NCI-H2107 treated with DMSO at 0.1 percent for 48 hours (cell line): ENCODE results near the gene LIPI.
"Not testable (repeated sequence)": the region's sequence is repeated elsewhere in the genome, so short reads cannot be mapped to it uniquely, and the experiment has no call there.

Experiments used
- DNase-seq: peaks from one replicate; lab custom pipeline; 2025; ENCODE audit not compliant: unreplicated experiment; lab: John Stamatoyannopoulos, UW

The LIPI gene

DNA sequence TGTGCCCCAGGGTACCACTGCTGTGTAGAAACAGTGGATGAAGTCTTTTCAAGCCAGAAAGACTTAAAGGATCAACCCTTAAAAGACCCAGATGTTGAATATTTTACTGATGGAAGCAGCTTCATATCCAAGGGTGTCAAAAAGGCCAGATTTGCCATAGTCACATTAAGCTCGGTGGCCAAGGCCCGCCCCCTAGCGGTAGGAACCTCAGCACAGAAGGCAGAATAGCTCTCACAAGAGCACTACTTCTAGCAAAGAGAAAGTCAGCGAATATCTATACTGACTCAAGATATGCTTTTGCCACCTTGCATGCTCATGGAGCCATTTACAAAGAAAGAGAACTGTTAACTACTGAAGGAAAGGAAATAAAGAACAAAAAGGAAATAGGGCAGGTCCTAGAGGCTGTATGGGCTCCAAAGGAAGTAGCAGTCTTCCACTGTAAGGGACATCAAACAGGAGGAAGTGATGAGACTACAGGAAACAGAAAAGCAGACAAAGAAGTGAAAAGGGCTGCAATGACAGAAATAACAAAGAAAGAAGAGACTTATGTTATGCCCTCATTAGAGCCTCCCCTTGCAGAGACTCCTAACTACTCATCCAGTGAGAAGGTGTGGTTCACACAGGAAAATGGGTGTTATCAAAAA lies 90.5 kb downstream of the LIPI start:
- peak; percentile 43 for DNase-seq

DNA sequence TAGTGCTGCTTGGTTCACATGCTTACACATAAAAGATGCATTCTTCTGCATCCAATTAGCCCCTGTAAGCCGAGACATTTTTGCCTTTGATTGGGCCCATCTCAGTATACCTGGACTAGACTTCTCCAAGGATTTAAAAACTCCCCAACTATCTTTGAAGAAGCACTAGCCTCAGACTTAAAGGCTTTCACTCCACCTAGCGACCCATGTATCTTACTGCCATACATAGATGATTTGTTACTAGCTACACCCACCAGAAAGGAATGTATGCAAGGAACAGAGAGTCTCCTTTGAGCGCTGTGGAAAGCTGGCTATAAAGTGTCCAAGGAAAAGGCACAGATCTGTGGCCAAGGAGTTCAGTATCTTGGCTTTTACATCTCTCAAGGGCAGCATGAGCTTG lies 91.7 kb downstream of the LIPI start:
- no peak for DNase-seq

DNA sequence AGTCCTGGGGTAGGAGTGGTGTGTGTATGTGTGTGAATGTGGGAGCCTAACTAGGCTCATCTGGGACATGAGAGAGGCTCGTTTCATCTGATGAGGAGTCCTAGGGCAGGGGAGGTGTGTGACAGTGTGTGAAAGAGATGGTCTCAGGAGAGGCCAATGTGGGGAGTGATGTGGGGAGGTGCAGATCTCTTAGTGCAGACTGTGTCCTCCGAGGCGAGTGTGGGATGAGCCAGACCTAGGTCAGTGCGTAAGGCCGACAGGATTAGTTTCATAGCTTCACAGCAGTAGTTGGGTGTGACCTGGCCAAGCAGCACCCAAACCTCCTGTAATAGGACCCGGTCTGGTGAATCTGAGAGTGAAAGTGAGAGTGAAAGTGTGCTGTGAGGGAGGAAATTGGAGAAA lies 94.7 kb downstream of the LIPI start:
- no peak for DNase-seq

DNA sequence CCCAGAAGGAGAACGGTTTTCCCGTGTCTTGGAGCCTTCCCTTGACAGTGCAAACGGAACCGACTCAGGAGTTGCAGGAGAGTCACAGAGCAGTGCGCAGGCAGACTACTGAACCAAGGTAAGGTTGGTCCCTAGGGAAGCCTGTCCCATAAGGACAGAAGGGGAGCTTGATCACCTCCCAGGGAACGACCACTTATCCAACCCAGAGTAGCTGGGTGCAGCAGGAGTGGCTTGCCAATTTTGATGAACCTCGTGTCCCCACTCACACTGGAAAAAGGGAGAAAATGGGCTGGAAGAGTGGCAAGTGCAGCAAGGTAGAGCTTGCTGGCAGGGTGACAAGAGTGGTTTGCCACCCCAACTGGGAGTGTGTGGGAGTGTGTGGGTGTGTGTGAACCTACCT lies 95.1 kb downstream of the LIPI start:
- DNase-seq: no peak

DNA sequence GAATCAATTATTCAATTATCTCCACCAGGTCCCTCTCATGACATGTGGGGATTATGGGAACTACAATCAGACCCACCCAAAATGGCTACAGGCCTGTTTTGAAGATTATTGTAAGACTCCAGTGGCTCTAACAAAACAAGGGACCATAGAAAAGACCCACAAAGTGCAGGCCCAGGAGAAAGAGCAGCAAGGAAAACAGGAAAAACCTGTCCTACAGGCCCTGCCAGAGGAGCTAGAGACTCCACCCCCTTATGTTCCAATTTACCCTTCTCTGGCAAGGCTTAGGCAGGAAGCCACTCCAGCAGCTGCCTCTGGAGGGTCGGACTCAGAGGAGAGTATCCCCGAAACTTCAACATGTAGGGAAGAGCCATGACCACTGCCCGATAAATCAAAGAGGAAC lies 96.5 kb downstream of the LIPI start:
- DNase-seq: no peak

DNA sequence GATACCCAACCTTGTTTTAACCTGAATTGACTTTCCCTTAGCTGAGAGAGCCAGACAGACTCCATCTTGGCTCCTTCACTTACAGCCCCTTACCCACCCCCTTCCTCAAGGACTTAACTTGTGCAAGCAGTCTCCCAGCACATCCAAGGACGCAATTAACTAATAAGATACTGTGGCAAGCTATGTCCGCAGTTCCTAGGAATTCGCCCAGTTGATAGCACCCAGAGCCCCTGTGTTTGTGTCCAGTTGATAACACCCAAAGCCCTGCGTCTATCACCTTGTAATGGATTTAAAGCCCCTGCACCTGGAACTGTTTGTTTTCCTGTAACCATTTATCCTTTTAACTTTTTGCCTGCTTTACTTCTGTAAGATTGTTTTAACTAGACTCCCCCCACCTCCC lies 106.2 kb downstream of the LIPI start:
- DNase-seq: not testable (repeated sequence)

DNA sequence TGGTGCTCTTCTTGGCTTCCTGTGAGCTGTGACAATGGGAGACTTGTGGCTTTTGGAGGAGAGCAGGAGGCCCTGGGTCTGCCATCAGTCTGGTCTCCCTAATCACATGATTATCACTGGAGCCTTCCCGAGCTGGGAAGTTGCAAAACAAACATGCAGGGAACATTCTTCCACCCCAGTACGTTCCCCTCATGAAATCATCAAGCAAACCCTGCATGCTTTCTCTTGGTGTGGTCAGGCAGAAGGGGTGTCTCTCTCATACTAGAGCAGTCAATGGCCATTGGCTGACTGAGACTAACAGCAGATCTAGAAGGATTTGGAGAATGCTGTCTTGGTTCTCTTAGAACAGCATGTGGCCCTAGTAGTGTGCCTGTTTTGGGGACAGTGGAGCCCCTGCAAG lies 111.2 kb downstream of the LIPI start:
- DNase-seq: no peak

DNA sequence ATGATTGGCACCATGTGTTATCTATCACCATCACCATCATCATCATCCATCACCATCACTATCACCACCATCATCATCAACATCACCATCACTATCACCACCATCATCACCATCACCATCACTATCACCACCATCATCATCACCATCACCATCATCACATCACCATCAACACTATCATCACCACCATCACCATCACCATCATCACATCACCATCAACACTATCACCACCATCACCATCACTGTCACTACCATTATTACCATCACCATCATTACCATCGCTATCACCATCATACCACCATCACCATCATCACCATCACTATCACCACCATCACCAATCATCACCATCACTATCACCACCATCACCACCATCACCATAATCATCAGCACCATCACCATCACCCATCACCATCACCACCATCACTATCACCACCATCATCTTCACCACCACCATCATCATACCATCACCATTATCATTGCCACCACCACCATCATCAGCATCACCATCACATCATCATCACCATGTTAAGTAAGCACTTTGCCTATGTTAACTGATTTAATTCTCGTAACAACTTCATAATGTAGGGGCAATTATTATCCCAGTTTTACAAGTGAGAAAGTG lies 112.8 kb downstream of the LIPI start:
- no peak for DNase-seq

DNA sequence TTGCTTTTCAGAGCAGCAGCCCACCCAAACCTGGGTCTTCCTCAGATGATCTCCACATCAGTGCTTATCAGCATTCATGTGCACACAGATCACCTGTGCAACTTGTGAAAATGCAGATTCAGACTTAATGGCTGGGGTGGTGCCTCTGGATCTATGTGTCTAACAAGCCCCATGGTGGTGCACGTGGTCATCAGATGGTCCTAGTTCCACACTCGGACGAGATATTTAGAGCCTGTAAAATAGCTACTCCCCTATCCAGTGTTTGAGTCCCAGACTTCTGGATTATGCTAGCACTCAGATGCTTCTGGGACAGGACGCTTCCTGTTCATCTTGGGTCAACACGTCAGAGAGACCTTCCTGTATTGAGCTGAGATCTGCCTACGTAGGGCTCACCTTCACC lies 114.2 kb downstream of the LIPI start:
- no peak for DNase-seq

DNA sequence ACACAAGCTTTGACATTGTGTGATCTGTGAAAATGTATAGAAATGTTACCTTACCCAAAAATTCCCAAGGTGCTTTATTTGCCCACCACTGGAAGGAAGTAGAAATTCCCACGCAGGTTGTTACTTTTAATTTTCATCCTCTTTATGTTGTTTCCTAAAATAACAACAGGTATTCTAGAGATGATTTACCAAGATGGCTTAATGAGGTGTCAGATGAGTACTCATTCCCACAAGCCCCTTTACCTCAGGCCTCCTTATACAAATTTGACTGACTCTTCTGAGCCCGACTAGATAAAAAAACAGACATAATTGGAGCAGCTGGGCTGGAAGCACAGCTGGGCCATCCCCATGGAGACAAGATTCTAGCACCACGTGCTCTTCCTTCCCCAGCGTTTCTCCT lies 114.6 kb downstream of the LIPI start:
- no peak for DNase-seq

DNA sequence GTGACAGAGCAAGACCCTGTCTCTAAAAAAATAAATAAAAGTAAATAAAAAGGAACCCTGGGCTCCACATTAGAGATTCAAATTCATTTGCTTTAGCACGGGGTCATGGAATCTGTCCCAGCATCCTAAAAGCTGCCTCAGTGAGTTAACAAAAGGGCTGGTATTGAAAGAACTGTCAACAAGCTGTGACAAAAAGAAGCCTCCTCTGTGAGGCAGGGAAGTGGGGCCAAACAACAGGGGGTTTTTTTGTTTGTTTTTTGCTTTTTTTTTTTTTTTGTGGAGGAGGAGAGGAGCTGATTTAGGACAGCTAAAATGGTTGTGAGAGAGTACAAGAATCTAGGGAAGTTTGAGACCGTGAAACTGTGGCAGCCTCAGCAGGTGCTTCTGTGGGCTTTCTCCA lies 115.7 kb downstream of the LIPI start:
- no peak for DNase-seq

DNA sequence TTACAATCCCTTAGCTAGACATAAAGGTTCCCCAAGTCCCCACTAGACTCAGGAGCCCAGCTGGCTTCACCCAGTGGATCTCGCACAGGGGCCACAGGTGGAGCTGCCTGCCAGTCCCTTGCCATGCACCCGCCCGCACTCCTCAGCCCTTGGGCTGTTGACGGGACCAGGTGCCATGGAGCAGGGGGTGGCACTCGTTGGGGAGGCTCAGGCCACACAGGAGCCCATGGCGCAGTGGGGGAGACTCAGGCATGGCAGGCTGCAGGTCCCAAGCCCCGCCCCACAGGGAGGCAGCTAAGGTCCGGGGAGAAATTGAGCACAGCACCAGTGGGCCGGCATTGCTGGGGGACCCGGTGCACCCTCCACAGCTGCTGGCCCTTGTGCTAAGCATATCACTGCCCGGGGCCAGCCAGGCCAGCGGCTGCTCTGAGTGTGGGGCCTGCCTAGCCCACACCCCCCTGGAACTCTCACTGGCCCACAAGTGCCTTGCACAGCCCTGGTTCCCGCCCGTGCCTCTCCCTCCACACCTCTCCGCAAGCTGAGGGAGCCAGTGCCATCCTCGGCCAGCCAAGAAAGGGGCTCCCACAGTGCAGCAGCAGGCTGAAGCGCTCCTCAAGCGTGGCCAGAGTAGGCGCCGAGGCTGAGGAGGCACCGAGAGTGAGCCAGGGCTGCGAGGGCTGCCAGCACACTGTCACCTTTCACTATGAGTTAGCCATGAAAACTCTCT lies 117.8 kb downstream of the LIPI start:
- no peak for DNase-seq

DNA sequence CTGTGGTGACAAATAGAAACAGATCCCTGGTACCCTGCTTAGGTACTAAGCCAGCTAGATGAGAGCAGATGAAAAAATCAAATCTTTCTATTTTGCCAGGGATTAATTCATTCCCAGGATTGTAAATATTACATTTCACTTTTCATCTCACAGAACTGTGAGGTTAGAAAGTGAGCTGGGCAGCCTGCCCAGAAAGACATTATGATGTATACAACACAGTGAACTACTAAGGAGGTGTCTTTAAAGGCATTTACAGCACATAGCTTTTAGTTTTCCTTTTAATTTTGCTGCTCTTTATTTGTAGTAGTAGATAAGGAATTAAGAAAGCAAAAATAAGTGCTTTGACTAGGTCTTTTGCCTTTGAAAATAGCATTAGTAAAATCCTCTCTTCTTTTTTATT lies 120.6 kb downstream of the LIPI start:
- not testable (repeated sequence) for DNase-seq

DNA sequence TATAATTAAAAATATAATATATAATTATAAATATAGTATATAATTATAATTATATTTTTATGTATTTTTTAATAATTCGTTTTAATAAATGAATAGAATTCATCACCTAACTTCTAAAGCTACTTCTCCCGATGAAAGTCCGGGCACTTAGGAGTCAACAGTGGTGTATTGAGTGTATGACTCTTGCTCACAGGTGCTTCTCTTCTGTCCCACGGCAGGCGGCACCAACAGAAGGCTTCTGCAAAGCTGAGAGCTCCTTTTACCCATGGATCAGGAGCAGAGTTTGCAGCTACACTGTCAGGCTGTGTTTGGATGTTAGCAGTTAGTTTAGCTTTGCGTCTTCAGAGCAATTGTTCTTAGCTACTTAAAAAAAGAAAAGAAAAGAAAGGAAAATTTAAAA lies 122.4 kb downstream of the LIPI start:
- no peak for DNase-seq

DNA sequence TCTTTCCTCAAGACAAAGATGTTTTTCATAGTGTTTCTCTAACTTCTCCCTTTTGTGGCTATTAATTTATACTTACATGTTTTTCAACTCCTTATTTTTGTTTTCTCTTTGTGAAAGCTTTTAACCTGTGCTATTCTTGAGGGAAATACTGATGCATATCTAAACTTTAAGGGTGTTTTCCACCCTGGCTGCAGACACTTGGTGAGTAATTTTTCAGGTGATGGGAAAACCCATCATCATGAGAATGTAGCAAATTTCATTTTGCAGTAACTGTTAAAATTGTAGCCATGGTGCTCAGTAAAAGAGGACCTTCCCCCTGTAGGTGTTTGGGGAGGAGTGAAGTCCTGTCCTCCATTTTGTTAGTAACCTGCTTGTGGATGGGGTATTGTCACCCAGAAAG lies 124.2 kb downstream of the LIPI start:
- no peak for DNase-seq

DNA sequence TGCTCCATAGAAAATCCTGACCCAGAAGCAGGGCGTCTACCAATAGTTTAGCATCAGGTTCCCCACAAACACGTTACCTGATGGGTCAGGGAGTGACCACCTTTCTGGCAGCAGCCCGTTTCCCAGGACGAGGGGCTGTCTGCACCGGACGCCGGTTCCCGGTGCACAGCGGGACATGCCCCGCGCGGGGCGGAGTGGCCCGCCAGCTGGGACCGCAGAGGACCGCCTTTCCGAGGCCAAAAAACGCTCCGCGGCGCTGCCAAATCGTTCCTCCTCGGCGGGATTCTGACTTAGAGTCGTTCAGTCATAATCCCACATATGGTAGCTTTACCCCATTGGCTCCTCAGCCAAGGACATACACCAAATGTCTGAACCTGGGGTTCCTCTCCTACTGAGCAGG lies 126.1 kb downstream of the LIPI start:
- DNase-seq: no peak

DNA sequence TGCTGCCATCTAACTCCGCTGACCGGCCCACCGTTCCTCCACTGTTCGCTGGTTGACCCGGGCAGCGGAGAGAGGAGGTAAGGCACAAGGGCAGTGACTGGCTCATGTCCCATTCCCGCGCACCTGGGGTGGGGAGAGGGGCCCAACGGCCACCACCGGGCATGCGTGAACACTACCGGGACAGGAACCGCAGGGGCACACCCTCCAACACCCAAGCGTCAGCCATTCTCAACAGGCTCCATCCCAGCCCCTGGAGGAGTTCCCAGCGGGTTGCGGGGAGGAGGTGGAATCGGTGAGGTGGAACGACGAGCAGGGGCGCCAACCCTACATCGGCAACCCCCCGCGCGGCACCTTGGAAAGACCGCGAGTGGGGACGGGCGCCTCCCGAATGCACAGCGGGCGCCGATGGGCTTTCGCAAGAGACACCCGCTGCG lies 126.7 kb downstream of the LIPI start:
- DNase-seq: no peak

DNA sequence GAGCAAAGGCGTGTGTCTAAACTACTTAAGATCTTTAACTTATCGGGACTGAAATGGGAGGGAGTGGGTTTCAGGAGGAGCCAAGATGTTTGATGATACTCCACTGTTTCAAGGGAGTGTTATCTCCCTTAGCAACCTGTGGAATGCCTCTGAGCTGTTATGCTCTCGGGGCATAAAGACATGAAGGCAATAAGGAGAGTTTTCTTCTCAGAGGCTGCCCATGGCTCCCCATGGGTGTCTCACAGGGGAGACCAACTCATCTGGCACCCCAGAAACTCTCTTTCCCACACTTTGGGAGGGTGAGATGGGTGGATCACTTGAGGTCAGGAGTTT lies 130.0 kb downstream of the LIPI start:
- no peak for DNase-seq

DNA sequence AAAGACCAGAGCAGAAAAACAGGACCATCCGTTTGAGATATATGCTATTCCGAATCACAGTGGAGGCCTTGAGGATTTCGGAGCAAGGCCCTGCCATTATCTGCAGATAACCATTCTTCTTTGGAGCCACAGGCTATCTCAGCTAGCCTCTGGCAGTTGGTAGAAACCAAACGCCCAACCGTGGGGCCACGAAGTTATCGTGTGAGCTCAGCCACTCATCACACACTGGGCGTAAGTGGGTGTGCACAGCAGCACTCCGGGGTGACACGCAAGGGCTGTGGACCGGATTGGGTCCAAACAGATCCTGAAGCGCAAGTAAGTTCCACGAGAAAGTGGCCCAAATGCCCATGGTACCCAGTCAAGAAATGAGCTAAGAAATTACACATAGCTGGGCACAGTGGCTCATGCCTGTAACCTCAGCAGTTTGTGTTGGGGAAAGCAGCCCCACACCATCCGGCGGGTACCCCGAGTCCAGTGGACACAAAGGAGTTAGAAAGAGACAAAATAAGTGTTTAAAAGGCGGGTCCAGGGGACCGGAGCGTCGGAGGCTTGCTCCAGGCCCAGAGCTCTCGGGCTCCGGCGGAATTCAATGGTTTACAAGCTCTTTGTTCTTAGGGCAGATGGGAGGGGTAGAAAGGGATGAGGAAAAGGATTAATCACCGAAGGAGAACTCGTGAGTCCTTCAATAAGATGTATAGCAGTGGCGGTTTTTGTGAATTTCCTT lies 130.6 kb downstream of the LIPI start:
- no peak for DNase-seq

DNA sequence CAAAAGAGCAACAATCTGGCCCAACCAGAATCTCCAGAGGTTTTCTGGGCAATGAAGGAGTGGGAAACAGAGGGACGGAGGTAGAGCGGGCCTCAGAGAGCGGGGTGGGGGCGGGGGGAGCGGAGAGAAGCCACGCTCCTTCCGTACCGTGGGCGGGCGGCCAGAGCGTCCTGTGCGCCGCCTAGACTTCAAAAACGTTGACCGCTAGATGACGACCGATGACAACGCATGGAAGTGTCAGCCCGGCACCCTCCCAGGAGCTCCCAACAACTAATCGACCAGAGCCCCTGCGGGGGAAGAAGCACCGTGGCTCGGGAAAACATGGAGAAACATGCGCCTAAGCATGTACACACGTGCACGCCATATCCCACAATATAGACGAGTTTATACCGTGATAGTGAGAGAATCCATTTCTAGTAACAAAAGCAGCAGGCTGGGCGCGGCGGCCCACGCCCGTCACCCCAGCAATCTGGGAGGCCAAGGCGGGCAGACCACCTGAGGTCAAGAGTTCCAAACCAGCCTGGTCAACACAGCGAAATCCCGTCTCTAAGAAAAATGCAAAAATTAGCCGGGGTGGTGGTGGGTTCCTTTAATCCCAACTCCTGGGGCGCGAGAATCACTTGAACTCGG lies 131.9 kb downstream of the LIPI start:
- no peak for DNase-seq

DNA sequence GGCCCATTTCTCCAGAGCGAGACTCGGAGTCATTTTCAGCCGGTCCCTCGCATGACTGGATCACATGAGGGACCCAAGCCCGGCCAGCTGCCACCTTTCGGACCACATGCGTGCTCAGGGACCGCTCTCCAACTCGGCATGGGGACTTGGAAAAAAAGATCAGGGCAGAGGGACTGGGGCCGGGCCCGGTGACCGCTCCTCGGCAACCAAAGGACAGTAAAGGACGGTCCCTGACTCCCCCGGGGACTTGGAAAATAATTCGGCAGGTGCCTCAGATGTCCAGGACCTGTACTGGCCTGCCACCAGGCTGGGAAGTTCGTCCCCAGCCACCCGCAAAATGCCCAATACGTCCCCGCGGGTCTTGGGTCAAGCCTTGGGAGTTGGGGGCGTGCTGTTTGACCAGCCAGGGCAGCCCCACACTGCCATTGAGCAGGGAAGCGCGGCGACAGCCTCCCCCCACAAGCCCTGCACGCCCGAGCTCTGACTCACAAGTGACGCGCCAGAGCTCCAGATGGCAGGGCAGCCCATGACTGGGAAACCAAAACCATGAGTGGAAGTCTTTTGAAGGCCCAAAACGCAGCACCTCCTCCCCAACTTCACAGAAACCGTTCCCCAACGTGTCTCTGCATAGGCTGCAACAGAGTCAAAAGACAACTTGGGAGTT lies 134.5 kb downstream of the LIPI start:
- DNase-seq: no peak
